Measurements from ENCODE around the gene STT3B. TPM values are rescaled to one million over a fixed set of nuclear protein-coding genes. Genes with fewer than 3 reads are reported as not detected.

STT3B gene
- total RNA-seq, 1 experiment from 2014 or later, result 149 TPM

- intact Hi-C loops (cut with micrococcal nuclease), result loop anchor here (10.0 kb wide), 1 partner anchor 129 kb away; no protein-coding TSS in a partner anchor
- no peak for ATAC-seq
- Histone ChIP-seq H4K20me1 (ENCODE audit: low read length) (no peaks in the 10 kb centered on the region), H3K9ac (ENCODE audit: low read length) (no peak overlapping the region), H3K9me3 (ENCODE audit: low read length) (no peaks in the 10 kb centered on the region), H3K79me2 (ENCODE audit: low read length) (no peaks in the 10 kb centered on the region), H3K9me2 (replicated peaks; ENCODE audit: low read length) (no peaks in the 10 kb centered on the region), H3K4me3 (ENCODE audit: low read length) (no peak overlapping the region), H3F3A (ENCODE audit: low read length, unreplicated experiment) (no peaks in the 10 kb centered on the region), H2AFZ (ENCODE audit: low read length) (no peak overlapping the region; the same call in 1 of the 2 replicates), H3K4me2 (ENCODE audit: low read length) (no peak overlapping the region), H3K36me3 (ENCODE audit: low read depth, low read length) (no peaks in the 10 kb centered on the region), H3K27ac (ENCODE audit: low read length) (no peak overlapping the region), H3K27me3 (ENCODE audit: low read length) (peaks cover 8% of the 10 kb centered on the region; the same call in 1 of the 2 replicates), H3K4me1 (ENCODE audit: insufficient read depth, low read length) (no peaks in the 10 kb centered on the region)
- no peak for TF ChIP-seq EZH2phosphoT487 (IDR thresholded peaks at IDR 0.05; ENCODE audit: borderline replicate concordance, low read length)
- no peak for TF ChIP-seq EZH2 (IDR thresholded peaks at IDR 0.05; ENCODE audit: low read length, unreplicated experiment)
- TF ChIP-seq CTCF (conservative IDR thresholded peaks at IDR 0.05; ENCODE audit: low read depth, low read length), result no peak
- DNase-seq, result peak; percentile 34
- ChIA-PET CTCF (no interaction called here), POLR2A (ENCODE audit: unreplicated experiment) (no interaction called here)
- BruUV-seq (replicated peaks), result no TSS peak
These were observed 29.3 kb upstream of the STT3B start for GRCh38 chr3:31503456-31503855.

- ChIA-PET CTCF (no interaction called here), POLR2A (ENCODE audit: unreplicated experiment) (no interaction called here)
These were observed 28.5 kb upstream of the STT3B start for GRCh38 chr3:31504230-31504629.

More at GRCh38 chr3:31504230-31504629, 28.5 kb upstream of the STT3B start:
- no TSS peak for BruUV-seq (replicated peaks)
- Histone ChIP-seq H3F3A (ENCODE audit: low read length, unreplicated experiment) (no peaks in the 10 kb centered on the region), H3K36me3 (ENCODE audit: low read depth, low read length) (no peaks in the 10 kb centered on the region), H3K79me2 (ENCODE audit: low read length) (no peaks in the 10 kb centered on the region), H3K9me3 (ENCODE audit: low read length) (no peaks in the 10 kb centered on the region), H3K27me3 (ENCODE audit: low read length) (peaks cover 8% of the 10 kb centered on the region; the same call in 1 of the 2 replicates), H3K4me2 (ENCODE audit: low read length) (no peak overlapping the region), H3K27ac (ENCODE audit: low read length) (no peak overlapping the region), H3K4me3 (ENCODE audit: low read length) (no peak overlapping the region), H3K4me1 (ENCODE audit: insufficient read depth, low read length) (no peaks in the 10 kb centered on the region), H4K20me1 (ENCODE audit: low read length) (no peaks in the 10 kb centered on the region), H3K9ac (ENCODE audit: low read length) (no peak overlapping the region), H2AFZ (ENCODE audit: low read length) (no peak overlapping the region), H3K9me2 (replicated peaks; ENCODE audit: low read length) (no peaks in the 10 kb centered on the region)
- intact Hi-C loops (cut with micrococcal nuclease), result loop anchor here (10.0 kb wide), 1 partner anchor 129 kb away; no protein-coding TSS in a partner anchor
- no peak for DNase-seq
- TF ChIP-seq EZH2 (IDR thresholded peaks at IDR 0.05; ENCODE audit: low read length, unreplicated experiment) (no peak), CTCF (conservative IDR thresholded peaks at IDR 0.05; ENCODE audit: low read depth, low read length) (no peak), EZH2phosphoT487 (IDR thresholded peaks at IDR 0.05; ENCODE audit: borderline replicate concordance, low read length) (no peak)
- no peak for ATAC-seq
